GM23338 (cell line): Measurements from ENCODE around the gene MATN1. TPM values are rescaled to one million over a fixed set of nuclear protein-coding genes. Genes with fewer than 3 reads are reported as not detected.

ENCODE experiments used
- ATAC-seq: fragments of 200-7000 bp; cut with Tn5 transposase; 3 replicates; pipeline ENCODE4 v1.9.1; 2020
- DNase-seq: peaks from one replicate; pipeline ENCODE4 v3.0.0-alpha.2; 2015; ENCODE audit warnings: low spot score
- H2AFZ ChIP-seq: fragments of 200-600 bp; sonication (generic); 2 replicates; pipeline ENCODE4 v1.8.0; 2016; ENCODE audit warnings: antibody characterized with exemption, mild to moderate bottlenecking, moderate library complexity
- H3F3A ChIP-seq: fragments of 200-600 bp; sonication (generic); replicated peaks from 2 replicates; pipeline ENCODE4 v1.8.0; 2017; ENCODE audit warnings: antibody characterized with exemption, mixed run types, low read depth
- H3K27ac ChIP-seq: fragments of 200-600 bp; sonication (generic); 2 replicates; pipeline ENCODE4 v1.6.1; 2016; ENCODE audit warnings: low read depth
- H3K27me3 ChIP-seq: fragments of 200-600 bp; sonication (generic); 2 replicates; pipeline ENCODE4 v1.8.0; 2016; ENCODE audit warnings: mild to moderate bottlenecking, mixed run types, moderate library complexity; ENCODE audit not compliant: insufficient read depth
- H3K36me3 ChIP-seq: fragments of 200-600 bp; sonication (generic); 2 replicates; pipeline ENCODE4 v1.8.0; 2016; ENCODE audit warnings: mild to moderate bottlenecking; ENCODE audit not compliant: insufficient read depth
- H3K4me1 ChIP-seq: fragments of 200-600 bp; sonication (generic); 2 replicates; pipeline ENCODE4 v1.8.0; 2016; ENCODE audit warnings: mild to moderate bottlenecking, moderate library complexity; ENCODE audit not compliant: insufficient read depth
- H3K4me2 ChIP-seq: fragments of 200-600 bp; sonication (generic); 2 replicates; pipeline ENCODE4 v1.7.1; 2017; ENCODE audit warnings: mixed run types
- H3K4me3 ChIP-seq: fragments of 200-600 bp; sonication (generic); 2 replicates; pipeline ENCODE4 v1.6.1; 2016; ENCODE audit warnings: mixed run types
- H3K79me2 ChIP-seq: fragments of 200-600 bp; sonication (generic); replicated peaks from 2 replicates; pipeline ENCODE4 v1.8.0; 2017; ENCODE audit warnings: mild to moderate bottlenecking; ENCODE audit not compliant: insufficient read depth
- H3K9me2 ChIP-seq: fragments of 200-600 bp; sonication (generic); 2 replicates; pipeline ENCODE4 v1.8.0; 2017; ENCODE audit not compliant: insufficient read depth
- H4K20me1 ChIP-seq: fragments of 200-600 bp; sonication (generic); replicated peaks from 2 replicates; pipeline ENCODE4 v1.8.0; 2017; ENCODE audit warnings: mild to moderate bottlenecking; ENCODE audit not compliant: insufficient read depth
- H3K27ac Mint-ChIP-seq: 2 replicates; pipeline ENCODE4 v1.8.0; 2020; ENCODE audit warnings: inconsistent platforms, mild to moderate bottlenecking, moderate library complexity, mixed read lengths
- H3K27me3 Mint-ChIP-seq: 3 replicates; pipeline ENCODE4 v1.8.0; 2022; ENCODE audit warnings: low read depth, mild to moderate bottlenecking, moderate library complexity, mixed read lengths, inconsistent platforms; ENCODE audit not compliant: insufficient read depth, poor library complexity
- H3K36me3 Mint-ChIP-seq: 3 replicates; pipeline ENCODE4 v1.8.0; 2021; ENCODE audit warnings: low read depth, mild to moderate bottlenecking, inconsistent platforms, moderate library complexity, mixed read lengths
- H3K4me1 Mint-ChIP-seq: 3 replicates; pipeline ENCODE4 v1.8.0; 2020; ENCODE audit warnings: mild to moderate bottlenecking, inconsistent platforms, mixed read lengths
- H3K4me3 Mint-ChIP-seq: 3 replicates; pipeline ENCODE4 v1.8.0; 2021; ENCODE audit warnings: moderate library complexity, mild to moderate bottlenecking, inconsistent platforms, mixed read lengths
- H3K9me3 Mint-ChIP-seq: 3 replicates; pipeline ENCODE4 v1.8.0; 2020; ENCODE audit warnings: moderate library complexity, mild to moderate bottlenecking, inconsistent platforms, mixed read lengths
- CREB1 ChIP-seq: fragments of 250-450 bp; sonication (Bioruptor Pico); IDR thresholded peaks from 2 replicates; pipeline ENCODE4 v1.5.0; 2020; ENCODE audit warnings: low read depth, mild to moderate bottlenecking, moderate library complexity
- EZH2 ChIP-seq: fragments of 200-600 bp; sonication (generic); IDR thresholded peaks from one replicate; pipeline ENCODE4 v1.8.0; 2017; ENCODE audit warnings: antibody characterized with exemption, mild to moderate bottlenecking, low read depth; ENCODE audit not compliant: unreplicated experiment
- EZH2phosphoT487 ChIP-seq: fragments of 200-600 bp; sonication (generic); IDR thresholded peaks from one replicate; pipeline ENCODE4 v1.8.1; 2018; ENCODE audit warnings: antibody characterized with exemption; ENCODE audit not compliant: unreplicated experiment
- JUNB ChIP-seq: IDR thresholded peaks from one replicate; pipeline ENCODE4 v1.6.1; 2016; ENCODE audit warnings: antibody characterized with exemption; ENCODE audit not compliant: unreplicated experiment
- NANOG ChIP-seq: IDR thresholded peaks from 2 replicates; pipeline ENCODE4 v1.6.1; 2016; ENCODE audit warnings: antibody characterized with exemption, borderline replicate concordance
- POLR2AphosphoS5 ChIP-seq: IDR thresholded peaks from 2 replicates; pipeline ENCODE4 v1.6.1; 2016; ENCODE audit warnings: antibody characterized with exemption, low read depth
- STAT1 ChIP-seq: IDR thresholded peaks from one replicate; pipeline ENCODE4 v1.6.1; 2016; ENCODE audit warnings: antibody characterized with exemption; ENCODE audit not compliant: unreplicated experiment
- ZNF114 ChIP-seq: fragments of 250-450 bp; sonication (Bioruptor Pico); IDR thresholded peaks from 2 replicates; pipeline ENCODE4 v1.5.0; 2020; ENCODE audit warnings: mild to moderate bottlenecking, moderate library complexity
- polyA plus RNA-seq: library from polyadenylated mRNA; unstranded; fragments of >200 nt; fragmentation: Nextera tagmentation; extraction: Ambion mirVana; gene quantifications from 2 replicates; pipeline ENCODE4 v1.2.1, GENCODE V29; 2016
- total RNA-seq: library from RNA; depleted of rRNA; stranded (reverse); fragments of >200 nt; shearing (Covaris generic); gene quantifications from 2 replicates; pipeline ENCODE4 v1.2.3, GENCODE V29; 2014
- TF ChIP-seq, protein P1 (sequence below): fragments of 250-450 bp; sonication (Bioruptor Pico); IDR thresholded peaks from 2 replicates; pipeline ENCODE4 v1.5.0; 2020; ENCODE audit warnings: mild to moderate bottlenecking, moderate library complexity
- TF ChIP-seq, protein P2 (sequence below): IDR thresholded peaks from 2 replicates; pipeline ENCODE4 v1.6.1; 2016; ENCODE audit warnings: antibody characterized with exemption
- TF ChIP-seq, protein P3 (sequence below): IDR thresholded peaks from one replicate; pipeline ENCODE4 v1.6.1; 2018; ENCODE audit warnings: antibody characterized with exemption; ENCODE audit not compliant: unreplicated experiment

MATN1 gene
- total and polyA plus RNA-seq, 2 experiments from 2014 or later = 0.08 to 0.31 TPM

DNA sequence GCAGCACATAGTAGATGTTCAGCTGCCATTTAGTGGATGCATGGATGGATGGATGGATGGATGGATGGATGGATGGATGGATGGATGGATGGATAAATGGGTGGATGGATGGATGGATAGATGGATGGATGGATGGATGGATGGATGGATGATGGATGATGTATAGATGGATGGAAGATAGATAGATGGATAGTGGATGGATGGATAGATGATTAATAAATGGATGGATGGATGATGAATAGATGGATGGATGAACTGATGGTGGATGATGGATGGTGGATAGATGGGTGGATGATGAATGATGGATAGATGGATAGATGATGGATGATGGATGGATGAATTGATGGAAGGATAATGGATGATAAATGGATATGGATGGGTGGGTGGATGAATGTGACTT lies 20.6 kb downstream of the MATN1 start:
- H3K36me3 Mint-ChIP-seq = no peaks in the 10 kb centered on the region
- DNase-seq (no peak), ATAC-seq (no peak)
- no peaks in the 10 kb centered on the region for H3K27me3 Mint-ChIP-seq
- H3K27ac ChIP-seq = no peak overlapping the region
- H3F3A ChIP-seq = no peaks in the 10 kb centered on the region
- H3K27me3 ChIP-seq = no peaks in the 10 kb centered on the region
- H3K4me1 ChIP-seq = peaks cover 2% of the 10 kb centered on the region; the same call in 1 of the 2 replicates
- H3K4me3 Mint-ChIP-seq = no peak overlapping the region
- no peaks in the 10 kb centered on the region for H3K4me1 Mint-ChIP-seq
- peaks cover 9% of the 10 kb centered on the region; the same call in 1 of the 2 replicates for H3K9me2 ChIP-seq
- H3K36me3 ChIP-seq = no peaks in the 10 kb centered on the region
- H3K9me3 Mint-ChIP-seq = no peaks in the 10 kb centered on the region
- no peak overlapping the region for H3K4me2 ChIP-seq
- no peak overlapping the region for H3K4me3 ChIP-seq
- H2AFZ ChIP-seq = no peak overlapping the region
- TF ChIP-seq, protein P1, sequence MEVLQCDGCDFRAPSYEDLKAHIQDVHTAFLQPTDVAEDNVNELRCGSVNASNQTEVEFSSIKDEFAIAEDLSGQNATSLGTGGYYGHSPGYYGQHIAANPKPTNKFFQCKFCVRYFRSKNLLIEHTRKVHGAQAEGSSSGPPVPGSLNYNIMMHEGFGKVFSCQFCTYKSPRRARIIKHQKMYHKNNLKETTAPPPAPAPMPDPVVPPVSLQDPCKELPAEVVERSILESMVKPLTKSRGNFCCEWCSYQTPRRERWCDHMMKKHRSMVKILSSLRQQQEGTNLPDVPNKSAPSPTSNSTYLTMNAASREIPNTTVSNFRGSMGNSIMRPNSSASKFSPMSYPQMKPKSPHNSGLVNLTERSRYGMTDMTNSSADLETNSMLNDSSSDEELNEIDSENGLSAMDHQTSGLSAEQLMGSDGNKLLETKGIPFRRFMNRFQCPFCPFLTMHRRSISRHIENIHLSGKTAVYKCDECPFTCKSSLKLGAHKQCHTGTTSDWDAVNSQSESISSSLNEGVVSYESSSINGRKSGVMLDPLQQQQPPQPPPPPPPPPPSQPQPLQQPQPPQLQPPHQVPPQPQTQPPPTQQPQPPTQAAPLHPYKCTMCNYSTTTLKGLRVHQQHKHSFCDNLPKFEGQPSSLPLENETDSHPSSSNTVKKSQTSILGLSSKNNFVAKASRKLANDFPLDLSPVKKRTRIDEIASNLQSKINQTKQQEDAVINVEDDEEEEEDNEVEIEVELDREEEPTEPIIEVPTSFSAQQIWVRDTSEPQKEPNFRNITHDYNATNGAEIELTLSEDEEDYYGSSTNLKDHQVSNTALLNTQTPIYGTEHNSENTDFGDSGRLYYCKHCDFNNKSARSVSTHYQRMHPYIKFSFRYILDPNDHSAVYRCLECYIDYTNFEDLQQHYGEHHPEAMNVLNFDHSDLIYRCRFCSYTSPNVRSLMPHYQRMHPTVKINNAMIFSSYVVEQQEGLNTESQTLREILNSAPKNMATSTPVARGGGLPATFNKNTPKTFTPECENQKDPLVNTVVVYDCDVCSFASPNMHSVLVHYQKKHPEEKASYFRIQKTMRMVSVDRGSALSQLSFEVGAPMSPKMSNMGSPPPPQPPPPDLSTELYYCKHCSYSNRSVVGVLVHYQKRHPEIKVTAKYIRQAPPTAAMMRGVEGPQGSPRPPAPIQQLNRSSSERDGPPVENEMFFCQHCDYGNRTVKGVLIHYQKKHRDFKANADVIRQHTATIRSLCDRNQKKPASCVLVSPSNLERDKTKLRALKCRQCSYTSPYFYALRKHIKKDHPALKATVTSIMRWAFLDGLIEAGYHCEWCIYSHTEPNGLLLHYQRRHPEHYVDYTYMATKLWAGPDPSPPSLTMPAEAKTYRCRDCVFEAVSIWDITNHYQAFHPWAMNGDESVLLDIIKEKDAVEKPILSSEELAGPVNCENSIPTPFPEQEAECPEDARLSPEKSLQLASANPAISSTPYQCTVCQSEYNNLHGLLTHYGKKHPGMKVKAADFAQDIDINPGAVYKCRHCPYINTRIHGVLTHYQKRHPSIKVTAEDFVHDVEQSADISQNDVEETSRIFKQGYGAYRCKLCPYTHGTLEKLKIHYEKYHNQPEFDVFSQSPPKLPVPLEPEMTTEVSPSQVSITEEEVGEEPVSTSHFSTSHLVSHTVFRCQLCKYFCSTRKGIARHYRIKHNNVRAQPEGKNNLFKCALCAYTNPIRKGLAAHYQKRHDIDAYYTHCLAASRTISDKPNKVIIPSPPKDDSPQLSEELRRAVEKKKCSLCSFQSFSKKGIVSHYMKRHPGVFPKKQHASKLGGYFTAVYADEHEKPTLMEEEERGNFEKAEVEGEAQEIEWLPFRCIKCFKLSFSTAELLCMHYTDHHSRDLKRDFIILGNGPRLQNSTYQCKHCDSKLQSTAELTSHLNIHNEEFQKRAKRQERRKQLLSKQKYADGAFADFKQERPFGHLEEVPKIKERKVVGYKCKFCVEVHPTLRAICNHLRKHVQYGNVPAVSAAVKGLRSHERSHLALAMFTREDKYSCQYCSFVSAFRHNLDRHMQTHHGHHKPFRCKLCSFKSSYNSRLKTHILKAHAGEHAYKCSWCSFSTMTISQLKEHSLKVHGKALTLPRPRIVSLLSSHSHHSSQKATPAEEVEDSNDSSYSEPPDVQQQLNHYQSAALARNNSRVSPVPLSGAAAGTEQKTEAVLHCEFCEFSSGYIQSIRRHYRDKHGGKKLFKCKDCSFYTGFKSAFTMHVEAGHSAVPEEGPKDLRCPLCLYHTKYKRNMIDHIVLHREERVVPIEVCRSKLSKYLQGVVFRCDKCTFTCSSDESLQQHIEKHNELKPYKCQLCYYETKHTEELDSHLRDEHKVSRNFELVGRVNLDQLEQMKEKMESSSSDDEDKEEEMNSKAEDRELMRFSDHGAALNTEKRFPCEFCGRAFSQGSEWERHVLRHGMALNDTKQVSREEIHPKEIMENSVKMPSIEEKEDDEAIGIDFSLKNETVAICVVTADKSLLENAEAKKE (CRISPR knock-in tag) = no peak
- no peak for TF ChIP-seq NANOG
- no peaks in the 10 kb centered on the region for H4K20me1 ChIP-seq
- no peaks in the 10 kb centered on the region for H3K79me2 ChIP-seq
- no peak overlapping the region for H3K27ac Mint-ChIP-seq

DNA sequence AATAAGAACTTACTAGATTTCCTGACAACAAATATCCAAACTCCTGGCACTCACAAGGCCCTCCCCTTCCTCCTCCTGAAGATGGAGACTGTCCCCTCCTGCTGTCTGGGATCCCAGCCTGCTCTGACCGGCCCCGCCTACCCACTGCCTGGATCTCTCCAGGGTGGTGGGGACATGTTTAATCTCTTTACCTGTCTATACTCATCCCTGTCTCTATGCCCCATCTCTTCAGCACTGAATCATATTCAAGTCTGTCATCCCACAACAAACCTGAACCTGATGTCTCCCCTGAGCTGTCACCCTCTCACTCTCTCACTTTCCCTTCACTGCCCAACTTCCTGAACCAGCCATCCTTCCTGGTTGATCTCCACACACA lies 22.1 kb downstream of the MATN1 start:
- Histone ChIP-seq H4K20me1 (no peaks in the 10 kb centered on the region), H3K9me2 (peaks cover 9% of the 10 kb centered on the region; the same call in 1 of the 2 replicates), H3K79me2 (no peaks in the 10 kb centered on the region), H2AFZ (no peak overlapping the region), H3K27me3 (no peaks in the 10 kb centered on the region), H3K4me1 (no peaks in the 10 kb centered on the region), H3K36me3 (no peaks in the 10 kb centered on the region), H3K4me3 (no peak overlapping the region), H3K4me2 (no peak overlapping the region), H3F3A (no peaks in the 10 kb centered on the region), H3K27ac (no peak overlapping the region)
- ATAC-seq = no peak
- H3K27ac Mint-ChIP-seq = no peak overlapping the region
- H3K36me3 Mint-ChIP-seq = no peaks in the 10 kb centered on the region
- peaks cover 4% of the 10 kb centered on the region; the same call in 1 of the 3 replicates for H3K4me1 Mint-ChIP-seq
- H3K27me3 Mint-ChIP-seq = no peaks in the 10 kb centered on the region
- no peak for DNase-seq
- H3K4me3 Mint-ChIP-seq = no peak overlapping the region
- H3K9me3 Mint-ChIP-seq = no peaks in the 10 kb centered on the region
- TF ChIP-seq CREB1 (CRISPR knock-in tag) (no peak), EZH2 (no peak), STAT1 (no peak), POLR2AphosphoS5 (no peak), JUNB (no peak), NANOG (no peak), EZH2phosphoT487 (no peak), ZNF114 (CRISPR knock-in tag) (no peak)
- TF ChIP-seq, protein P2, sequence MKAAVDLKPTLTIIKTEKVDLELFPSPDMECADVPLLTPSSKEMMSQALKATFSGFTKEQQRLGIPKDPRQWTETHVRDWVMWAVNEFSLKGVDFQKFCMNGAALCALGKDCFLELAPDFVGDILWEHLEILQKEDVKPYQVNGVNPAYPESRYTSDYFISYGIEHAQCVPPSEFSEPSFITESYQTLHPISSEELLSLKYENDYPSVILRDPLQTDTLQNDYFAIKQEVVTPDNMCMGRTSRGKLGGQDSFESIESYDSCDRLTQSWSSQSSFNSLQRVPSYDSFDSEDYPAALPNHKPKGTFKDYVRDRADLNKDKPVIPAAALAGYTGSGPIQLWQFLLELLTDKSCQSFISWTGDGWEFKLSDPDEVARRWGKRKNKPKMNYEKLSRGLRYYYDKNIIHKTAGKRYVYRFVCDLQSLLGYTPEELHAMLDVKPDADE = no peak
- TF ChIP-seq, protein P3, sequence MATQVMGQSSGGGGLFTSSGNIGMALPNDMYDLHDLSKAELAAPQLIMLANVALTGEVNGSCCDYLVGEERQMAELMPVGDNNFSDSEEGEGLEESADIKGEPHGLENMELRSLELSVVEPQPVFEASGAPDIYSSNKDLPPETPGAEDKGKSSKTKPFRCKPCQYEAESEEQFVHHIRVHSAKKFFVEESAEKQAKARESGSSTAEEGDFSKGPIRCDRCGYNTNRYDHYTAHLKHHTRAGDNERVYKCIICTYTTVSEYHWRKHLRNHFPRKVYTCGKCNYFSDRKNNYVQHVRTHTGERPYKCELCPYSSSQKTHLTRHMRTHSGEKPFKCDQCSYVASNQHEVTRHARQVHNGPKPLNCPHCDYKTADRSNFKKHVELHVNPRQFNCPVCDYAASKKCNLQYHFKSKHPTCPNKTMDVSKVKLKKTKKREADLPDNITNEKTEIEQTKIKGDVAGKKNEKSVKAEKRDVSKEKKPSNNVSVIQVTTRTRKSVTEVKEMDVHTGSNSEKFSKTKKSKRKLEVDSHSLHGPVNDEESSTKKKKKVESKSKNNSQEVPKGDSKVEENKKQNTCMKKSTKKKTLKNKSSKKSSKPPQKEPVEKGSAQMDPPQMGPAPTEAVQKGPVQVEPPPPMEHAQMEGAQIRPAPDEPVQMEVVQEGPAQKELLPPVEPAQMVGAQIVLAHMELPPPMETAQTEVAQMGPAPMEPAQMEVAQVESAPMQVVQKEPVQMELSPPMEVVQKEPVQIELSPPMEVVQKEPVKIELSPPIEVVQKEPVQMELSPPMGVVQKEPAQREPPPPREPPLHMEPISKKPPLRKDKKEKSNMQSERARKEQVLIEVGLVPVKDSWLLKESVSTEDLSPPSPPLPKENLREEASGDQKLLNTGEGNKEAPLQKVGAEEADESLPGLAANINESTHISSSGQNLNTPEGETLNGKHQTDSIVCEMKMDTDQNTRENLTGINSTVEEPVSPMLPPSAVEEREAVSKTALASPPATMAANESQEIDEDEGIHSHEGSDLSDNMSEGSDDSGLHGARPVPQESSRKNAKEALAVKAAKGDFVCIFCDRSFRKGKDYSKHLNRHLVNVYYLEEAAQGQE = no peak
